ENCODE results near the gene NRP1.
"Not testable (repeated sequence)": the region's sequence is repeated elsewhere in the genome, so short reads cannot be mapped to it uniquely, and the experiment has no call there.

NRP1 gene

GRCh38 chr10:33152146-33152545 is 182.3 kb downstream of the NRP1 start:
- DNase-seq = no peak

GRCh38 chr10:33151344-33151864 is 183.1 kb downstream of the NRP1 start:
- DNase-seq = no peak

DNA sequence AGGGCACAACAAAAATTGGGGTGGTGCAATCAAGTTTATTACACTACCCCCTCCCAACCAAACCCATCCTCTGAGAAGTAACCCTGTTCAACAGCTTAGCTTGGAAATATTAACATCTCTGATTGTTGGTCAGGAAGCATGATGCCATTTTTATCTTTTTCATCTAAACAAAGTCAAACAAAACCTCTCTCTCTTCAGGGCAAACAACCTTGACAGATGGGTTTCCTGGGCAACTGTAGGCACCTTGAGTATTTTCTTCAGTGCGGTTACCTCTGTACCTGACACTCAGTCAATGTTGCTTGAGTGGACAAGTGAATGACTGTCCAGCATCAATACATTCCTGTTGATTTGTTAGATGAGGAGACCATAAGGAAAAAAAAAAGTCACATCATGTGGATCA is 183.6 kb downstream of the NRP1 start:
- no peak for DNase-seq

GRCh38 chr10:33150146-33150545 is 184.3 kb downstream of the NRP1 start:
- no peak for DNase-seq

DNA sequence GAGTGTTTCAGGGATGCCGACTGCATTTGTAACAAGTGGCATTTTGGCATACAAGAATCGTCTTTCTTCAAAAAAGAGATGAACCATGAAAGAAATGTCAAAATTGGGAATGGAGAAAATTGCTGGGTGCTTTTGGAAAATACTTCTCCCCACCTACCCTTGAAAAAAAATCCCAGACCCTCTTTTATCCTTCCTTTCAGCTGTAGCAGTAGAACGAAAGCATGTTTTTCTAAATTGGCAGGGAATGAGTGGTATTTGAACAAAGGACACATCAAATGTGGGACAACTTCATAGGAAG is 187.5 kb downstream of the NRP1 start:
- DNase-seq = no peak

DNA sequence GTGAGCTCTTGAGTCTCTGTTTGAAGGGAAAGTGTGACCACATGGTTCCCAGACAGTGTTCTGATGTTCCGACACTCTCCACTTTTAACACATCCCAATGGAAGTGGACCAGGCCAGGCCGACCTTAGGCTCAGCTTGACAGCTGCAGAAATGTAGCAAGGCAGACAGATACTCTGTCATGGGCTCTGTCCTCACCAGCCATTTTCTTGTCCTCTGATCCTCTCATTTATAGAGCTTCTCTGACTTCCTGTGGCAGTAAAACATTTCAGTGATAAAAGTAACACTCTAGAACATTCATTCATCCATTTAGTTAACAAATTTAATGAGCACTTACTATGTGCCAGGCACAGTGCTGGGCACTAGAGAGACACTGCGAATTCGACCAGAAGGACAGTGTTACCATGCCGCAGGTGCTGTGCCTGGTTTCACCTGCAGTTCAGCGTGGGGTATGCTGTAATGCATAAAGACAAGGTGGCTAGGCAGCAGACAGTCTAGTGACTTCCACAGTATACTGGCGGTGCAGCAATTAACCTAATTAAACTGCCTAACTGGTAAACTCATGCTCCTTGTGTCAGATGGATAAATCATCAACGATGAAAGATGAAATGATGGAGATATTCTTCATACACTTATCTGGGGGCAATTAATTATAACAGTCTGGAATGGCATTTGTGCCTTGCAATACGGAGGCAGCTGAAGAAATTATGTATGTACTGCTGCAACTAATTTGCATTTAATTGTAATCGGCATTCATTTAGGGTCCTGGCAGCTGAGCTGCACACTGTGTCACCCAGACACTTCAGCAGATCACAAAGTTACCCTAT is 188.1 kb downstream of the NRP1 start:
- DNase-seq = peak in 1 of 51 donors; percentile 7

GRCh38 chr10:33145451-33146188 is 188.8 kb downstream of the NRP1 start:
- peak in 13 of 51 donors; percentile 1 to 38 (median 16) for DNase-seq

- DNase-seq = peak in 2 of 51 donors; percentile 19 to 33
Observed at GRCh38 chr10:33143160-33143728, 191.2 kb downstream of the NRP1 start.

GRCh38 chr10:33142295-33142694 is 192.2 kb downstream of the NRP1 start:
- no peak for DNase-seq

- DNase-seq = no peak
Observed at GRCh38 chr10:33141251-33141650, 193.2 kb downstream of the NRP1 start.

DNA sequence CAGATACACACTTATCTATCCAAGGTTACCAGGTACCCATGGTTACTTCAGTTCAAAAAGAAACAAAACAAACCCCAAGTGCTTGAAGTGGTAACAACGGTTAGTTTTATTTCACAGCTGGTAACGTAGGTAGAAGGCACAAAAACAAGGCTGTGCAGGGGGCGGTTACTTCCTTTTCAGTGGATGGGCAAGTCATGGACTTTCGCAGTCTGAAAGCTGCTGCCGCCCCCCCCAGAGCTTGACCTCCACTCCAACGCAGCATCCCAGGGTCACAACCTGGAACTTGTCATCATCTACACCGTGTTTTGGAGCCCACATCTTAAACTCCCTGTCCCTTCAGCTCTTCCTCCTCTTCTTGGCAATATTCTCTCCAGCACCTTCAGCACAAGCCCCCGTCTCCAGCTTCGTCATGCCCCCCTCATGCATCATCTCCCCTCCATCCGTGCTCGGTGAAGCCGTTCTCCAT is 195.3 kb downstream of the NRP1 start:
- no peak for DNase-seq

GRCh38 chr10:33138686-33139085 is 195.8 kb downstream of the NRP1 start:
- not testable (repeated sequence) for DNase-seq

DNA sequence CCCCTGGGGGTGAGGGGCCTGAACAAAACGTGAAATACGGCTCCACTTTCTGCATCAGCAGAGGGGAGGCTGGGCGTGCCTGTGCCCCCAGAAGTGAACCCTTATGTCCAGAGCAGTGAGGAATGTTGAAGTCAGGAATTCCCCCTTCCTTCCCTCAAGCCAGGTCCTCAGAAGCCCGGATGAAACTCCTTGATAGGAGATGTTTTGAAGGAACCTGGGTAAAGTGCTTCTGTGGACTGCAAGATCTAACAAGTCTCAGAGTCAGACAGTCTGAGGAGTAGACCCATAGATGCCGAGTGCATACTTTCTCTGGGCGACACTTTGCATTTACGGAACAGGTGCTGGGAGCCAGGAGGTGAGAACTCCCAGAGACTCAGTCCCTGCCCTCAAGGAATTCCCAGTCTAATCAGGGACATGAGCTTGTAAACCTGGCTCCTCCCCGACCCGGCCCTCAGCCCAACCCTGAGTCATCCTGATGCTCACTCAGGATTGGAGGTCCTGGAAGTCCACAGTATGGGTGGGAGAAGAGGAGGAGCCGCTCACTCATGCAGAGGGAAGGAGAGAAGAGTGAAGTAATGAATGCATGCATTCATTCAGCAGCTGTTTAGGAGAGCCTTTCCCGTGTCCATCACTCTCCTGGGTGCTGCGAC is 197.0 kb downstream of the NRP1 start:
- DNase-seq = no peak

GRCh38 chr10:33136781-33137180 is 197.7 kb downstream of the NRP1 start:
- peak in 1 of 51 donors; percentile 23 for DNase-seq

DNA sequence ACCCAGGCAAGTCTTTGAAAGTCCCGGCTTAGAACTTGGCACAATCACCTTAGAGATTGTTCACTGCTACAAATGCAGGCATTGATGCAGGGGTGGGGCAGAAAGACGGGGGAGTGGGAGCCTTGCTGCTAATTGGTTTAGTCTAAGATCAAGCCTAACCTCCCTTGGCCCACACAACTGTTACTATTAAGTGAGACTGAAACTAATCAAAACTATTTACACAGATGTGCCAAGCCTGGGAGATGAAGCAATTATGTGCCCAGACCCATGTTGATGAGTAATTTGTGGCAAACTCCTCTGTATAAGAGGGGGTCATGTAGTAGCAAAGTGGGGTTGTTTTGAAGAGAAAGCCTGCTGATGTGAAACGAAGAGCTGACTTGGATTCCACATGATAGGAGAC is 198.2 kb downstream of the NRP1 start:
- DNase-seq = peak in 1 of 51 donors; percentile 23

DNA sequence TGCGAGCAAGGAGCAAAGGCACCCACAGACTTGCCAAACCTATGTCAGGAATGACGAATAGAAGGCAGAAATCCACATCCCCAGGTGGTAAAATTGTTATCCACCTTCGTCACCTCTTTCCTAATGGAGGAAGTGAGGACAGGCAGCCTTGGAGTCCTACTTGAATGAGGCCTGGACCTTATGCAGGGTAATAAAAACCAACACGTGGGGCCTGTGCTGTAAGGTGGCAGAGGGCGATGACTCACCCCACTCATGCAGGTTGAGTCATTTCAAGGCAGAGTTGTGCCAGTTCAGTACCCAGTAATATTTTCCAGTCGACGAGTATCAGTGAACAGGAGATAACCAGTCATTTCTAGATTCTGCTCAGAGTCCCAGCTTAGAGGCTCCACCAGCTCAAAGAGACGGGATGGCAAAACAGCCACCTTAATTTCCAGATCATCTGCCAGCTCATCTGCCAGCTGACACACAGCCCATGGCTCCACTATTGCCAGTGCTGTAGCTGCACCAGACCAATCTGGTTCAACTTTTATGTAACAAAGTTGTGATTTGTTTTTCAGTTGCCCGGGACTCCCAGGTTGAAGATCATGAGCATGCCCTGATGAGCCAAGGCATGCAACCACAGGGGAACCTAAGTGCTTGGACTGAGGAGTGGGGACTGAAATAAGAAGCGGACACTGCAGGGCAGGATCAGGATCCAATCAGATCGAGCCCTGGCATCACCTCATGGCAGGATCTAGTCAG is 200.3 kb downstream of the NRP1 start:
- peak in 3 of 51 donors; percentile 6 to 64 (median 13) for DNase-seq

GRCh38 chr10:33133557-33133956 is 200.9 kb downstream of the NRP1 start:
- DNase-seq = no peak

GRCh38 chr10:33132626-33133025 is 201.8 kb downstream of the NRP1 start:
- DNase-seq = no peak

- DNase-seq = no peak
Observed at GRCh38 chr10:33129996-33130386, 204.5 kb downstream of the NRP1 start.

GRCh38 chr10:33129141-33129995 is 205.1 kb downstream of the NRP1 start:
- DNase-seq = no peak
